A549 (cell line): ENCODE data around the gene RPN2.

Experiments
- CBX8 ChIP-seq: fragments of 200-600 bp; sonication (generic); IDR thresholded peaks from 2 replicates; pipeline ENCODE4 v1.6.1; 2016
- MAFK ChIP-seq: fragments of 450-650 bp; IDR thresholded peaks from 2 replicates; pipeline ENCODE4 v1.6.1; 2014; ENCODE audit not compliant: partially characterized antibody
- TF ChIP-seq, protein P1 (sequence below): fragments of >200 bp; sonication (Bioruptor Twin); formaldehyde crosslinking; IDR thresholded peaks from 3 replicates; pipeline ENCODE4 v1.5.1; 2016

DNA sequence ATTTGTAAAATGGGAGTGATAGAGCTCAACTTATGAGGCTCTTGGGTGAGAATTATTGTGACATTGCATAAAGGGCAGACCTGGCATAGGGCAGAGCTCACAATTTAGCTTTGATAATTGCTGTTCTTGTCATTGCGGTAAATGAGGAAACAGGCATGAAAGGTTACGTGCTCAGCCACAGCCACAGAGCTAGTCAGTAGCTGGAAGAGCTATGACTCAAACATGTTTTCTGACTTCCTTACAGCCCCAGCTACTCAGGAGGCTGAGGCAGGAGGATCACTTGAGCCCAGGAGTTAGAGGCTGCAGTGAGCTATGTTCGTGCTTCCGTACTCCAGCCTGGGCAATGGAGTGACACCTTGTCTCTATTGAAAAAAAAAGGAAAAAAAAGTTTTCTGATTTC is 86.0 kb downstream of the RPN2 start:
- TF ChIP-seq, protein P1, sequence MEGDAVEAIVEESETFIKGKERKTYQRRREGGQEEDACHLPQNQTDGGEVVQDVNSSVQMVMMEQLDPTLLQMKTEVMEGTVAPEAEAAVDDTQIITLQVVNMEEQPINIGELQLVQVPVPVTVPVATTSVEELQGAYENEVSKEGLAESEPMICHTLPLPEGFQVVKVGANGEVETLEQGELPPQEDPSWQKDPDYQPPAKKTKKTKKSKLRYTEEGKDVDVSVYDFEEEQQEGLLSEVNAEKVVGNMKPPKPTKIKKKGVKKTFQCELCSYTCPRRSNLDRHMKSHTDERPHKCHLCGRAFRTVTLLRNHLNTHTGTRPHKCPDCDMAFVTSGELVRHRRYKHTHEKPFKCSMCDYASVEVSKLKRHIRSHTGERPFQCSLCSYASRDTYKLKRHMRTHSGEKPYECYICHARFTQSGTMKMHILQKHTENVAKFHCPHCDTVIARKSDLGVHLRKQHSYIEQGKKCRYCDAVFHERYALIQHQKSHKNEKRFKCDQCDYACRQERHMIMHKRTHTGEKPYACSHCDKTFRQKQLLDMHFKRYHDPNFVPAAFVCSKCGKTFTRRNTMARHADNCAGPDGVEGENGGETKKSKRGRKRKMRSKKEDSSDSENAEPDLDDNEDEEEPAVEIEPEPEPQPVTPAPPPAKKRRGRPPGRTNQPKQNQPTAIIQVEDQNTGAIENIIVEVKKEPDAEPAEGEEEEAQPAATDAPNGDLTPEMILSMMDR: no peak
- no peak for TF ChIP-seq MAFK
- TF ChIP-seq CBX8: no peak
